ENCODE data around the gene TSC22D3.

DNA sequence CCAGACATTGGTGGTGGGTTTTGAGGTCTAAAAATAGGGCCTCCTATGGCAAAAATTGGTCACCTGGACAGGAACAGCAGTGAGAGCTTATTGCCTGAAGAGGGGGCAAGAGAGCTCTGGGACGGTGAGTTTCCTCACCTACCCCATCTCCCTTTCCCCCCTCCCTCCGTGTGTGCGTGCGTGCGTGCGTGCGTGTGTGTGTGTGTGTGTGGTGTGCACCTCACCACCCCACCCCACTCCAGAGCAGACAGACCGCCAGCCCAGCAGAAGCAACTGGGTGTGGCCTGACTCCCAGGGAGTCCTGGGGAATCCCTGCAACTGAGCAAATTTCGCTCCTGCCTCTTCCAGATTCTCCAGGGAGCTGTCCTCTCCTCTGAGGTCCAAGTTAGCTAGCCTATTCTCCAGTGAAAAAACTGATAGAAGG is 102.6 kb downstream of the TSC22D3 start:
- TF ChIP-seq, protein P1, sequence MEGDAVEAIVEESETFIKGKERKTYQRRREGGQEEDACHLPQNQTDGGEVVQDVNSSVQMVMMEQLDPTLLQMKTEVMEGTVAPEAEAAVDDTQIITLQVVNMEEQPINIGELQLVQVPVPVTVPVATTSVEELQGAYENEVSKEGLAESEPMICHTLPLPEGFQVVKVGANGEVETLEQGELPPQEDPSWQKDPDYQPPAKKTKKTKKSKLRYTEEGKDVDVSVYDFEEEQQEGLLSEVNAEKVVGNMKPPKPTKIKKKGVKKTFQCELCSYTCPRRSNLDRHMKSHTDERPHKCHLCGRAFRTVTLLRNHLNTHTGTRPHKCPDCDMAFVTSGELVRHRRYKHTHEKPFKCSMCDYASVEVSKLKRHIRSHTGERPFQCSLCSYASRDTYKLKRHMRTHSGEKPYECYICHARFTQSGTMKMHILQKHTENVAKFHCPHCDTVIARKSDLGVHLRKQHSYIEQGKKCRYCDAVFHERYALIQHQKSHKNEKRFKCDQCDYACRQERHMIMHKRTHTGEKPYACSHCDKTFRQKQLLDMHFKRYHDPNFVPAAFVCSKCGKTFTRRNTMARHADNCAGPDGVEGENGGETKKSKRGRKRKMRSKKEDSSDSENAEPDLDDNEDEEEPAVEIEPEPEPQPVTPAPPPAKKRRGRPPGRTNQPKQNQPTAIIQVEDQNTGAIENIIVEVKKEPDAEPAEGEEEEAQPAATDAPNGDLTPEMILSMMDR (IDR thresholded peaks at IDR 0.05) = peak in 5 of 7 experiments; percentile 53 to 80 (median 65)
- TF ChIP-seq POLR2A (IDR thresholded peaks at IDR 0.05) (no peak), EP300 (IDR thresholded peaks at IDR 0.05) (no peak), POLR2AphosphoS5 (IDR thresholded peaks at IDR 0.05) (peak; percentile 38 to 56 (median 50))

Measured in stomach (tissue), 4 donors.